ENCODE measurements around the gene CTNNA1. TPM values are rescaled to one million over a fixed set of nuclear protein-coding genes. Genes with fewer than 3 reads are reported as not detected.

The CTNNA1 gene
- total RNA-seq, 1 donor from 2014 or later = 359 TPM

GRCh38 chr5:138964647-138965201, 211.5 kb downstream of the CTNNA1 start:
- Mint-ChIP-seq H3K36me3 (ENCODE audit: low read depth, unreplicated experiment) (peaks cover 11% of the 10 kb centered on the region), H3K4me1 (ENCODE audit: low read depth, unreplicated experiment) (peaks cover 49% of the 10 kb centered on the region), H3K4me3 (ENCODE audit: unreplicated experiment) (no peak overlapping the region), H3K9me3 (ENCODE audit: unreplicated experiment) (no peaks in the 10 kb centered on the region), H3K27me3 (ENCODE audit: low read depth, unreplicated experiment) (peaks cover 2% of the 10 kb centered on the region), H3K27ac (ENCODE audit: unreplicated experiment) (no peak overlapping the region)
- H3K27ac ChIP-seq (ENCODE audit: low read depth, low read length) = no peak overlapping the region
- H3K4me1 ChIP-seq (ENCODE audit: insufficient read depth, low read length) = peaks cover 4% of the 10 kb centered on the region
- no peaks in the 10 kb centered on the region for H3K27me3 ChIP-seq (ENCODE audit: insufficient read depth, low read length)
- H3K9me3 ChIP-seq (ENCODE audit: insufficient read depth, low read depth, low read length) = no peaks in the 10 kb centered on the region
- H3K9ac ChIP-seq (ENCODE audit: low read length) = no peak overlapping the region
- H3K4me3 ChIP-seq (ENCODE audit: insufficient read depth, low read depth, low read length) = no peak overlapping the region
- no peak for FAIRE-seq
- no peak overlapping the region for H2AFZ ChIP-seq (ENCODE audit: low read depth, low read length)
- H4K20me1 ChIP-seq (ENCODE audit: insufficient read depth, low read length) = peaks cover 5% of the 10 kb centered on the region
- H3K4me2 ChIP-seq (ENCODE audit: low read length) = no peak overlapping the region
- DNase-seq (ENCODE audit: low read depth) = no peak
- H3K79me2 ChIP-seq (ENCODE audit: insufficient read depth, low read length) = peaks cover 2% of the 10 kb centered on the region
- no peaks in the 10 kb centered on the region for H3K36me3 ChIP-seq (ENCODE audit: insufficient read depth, low read length)
- no peak for TF ChIP-seq CTCF (IDR thresholded peaks at IDR 0.05; ENCODE audit: insufficient read depth, low read depth, low read length)
- TF ChIP-seq EZH2 (IDR thresholded peaks at IDR 0.05; ENCODE audit: insufficient read depth, low read length) = no peak

DNA sequence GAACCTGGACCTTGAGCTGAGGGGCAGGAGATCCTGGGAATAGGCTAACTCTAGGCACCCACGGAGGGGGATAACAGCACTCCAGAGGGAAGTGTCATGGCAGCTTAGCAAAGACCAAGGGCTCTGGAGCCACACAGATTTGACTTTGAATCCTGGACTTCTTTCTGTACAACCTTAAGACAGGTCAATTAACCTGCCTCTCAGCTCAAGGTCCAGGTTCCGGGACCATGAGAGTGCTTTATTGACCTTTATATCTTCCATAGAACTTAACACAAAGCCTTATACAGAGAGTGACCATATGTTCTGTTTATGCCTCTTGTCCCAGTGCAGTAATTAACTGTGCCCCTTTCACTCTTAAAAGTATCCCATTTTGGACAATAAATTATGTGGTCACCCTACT, 212.4 kb downstream of the CTNNA1 start:
- H3K36me3 Mint-ChIP-seq (ENCODE audit: low read depth, unreplicated experiment) = peaks cover 11% of the 10 kb centered on the region
- Histone ChIP-seq H3K36me3 (ENCODE audit: insufficient read depth, low read length) (no peaks in the 10 kb centered on the region), H3K27ac (ENCODE audit: low read depth, low read length) (no peak overlapping the region), H3K4me1 (ENCODE audit: insufficient read depth, low read length) (peaks cover 4% of the 10 kb centered on the region), H3K9me3 (ENCODE audit: insufficient read depth, low read depth, low read length) (no peaks in the 10 kb centered on the region), H4K20me1 (ENCODE audit: insufficient read depth, low read length) (peaks cover 5% of the 10 kb centered on the region), H3K27me3 (ENCODE audit: insufficient read depth, low read length) (no peaks in the 10 kb centered on the region), H3K4me3 (ENCODE audit: insufficient read depth, low read depth, low read length) (no peak overlapping the region), H2AFZ (ENCODE audit: low read depth, low read length) (no peak overlapping the region), H3K79me2 (ENCODE audit: insufficient read depth, low read length) (peaks cover 2% of the 10 kb centered on the region), H3K4me2 (ENCODE audit: low read length) (no peak overlapping the region), H3K9ac (ENCODE audit: low read length) (no peak overlapping the region)
- no peak overlapping the region for H3K4me3 Mint-ChIP-seq (ENCODE audit: unreplicated experiment)
- H3K9me3 Mint-ChIP-seq (ENCODE audit: unreplicated experiment) = no peaks in the 10 kb centered on the region
- no peak for FAIRE-seq
- H3K27ac Mint-ChIP-seq (ENCODE audit: unreplicated experiment) = no peak overlapping the region
- TF ChIP-seq CTCF (IDR thresholded peaks at IDR 0.05; ENCODE audit: insufficient read depth, low read depth, low read length) (no peak), EZH2 (IDR thresholded peaks at IDR 0.05; ENCODE audit: insufficient read depth, low read length) (no peak)
- H3K27me3 Mint-ChIP-seq (ENCODE audit: low read depth, unreplicated experiment) = peaks cover 2% of the 10 kb centered on the region
- peaks cover 49% of the 10 kb centered on the region for H3K4me1 Mint-ChIP-seq (ENCODE audit: low read depth, unreplicated experiment)
- no peak for DNase-seq (ENCODE audit: low read depth)

- no peaks in the 10 kb centered on the region for H3K27me3 ChIP-seq (ENCODE audit: insufficient read depth, low read length)
- Mint-ChIP-seq H3K27ac (ENCODE audit: unreplicated experiment) (no peak overlapping the region), H3K4me3 (ENCODE audit: unreplicated experiment) (no peak overlapping the region), H3K9me3 (ENCODE audit: unreplicated experiment) (no peaks in the 10 kb centered on the region), H3K36me3 (ENCODE audit: low read depth, unreplicated experiment) (peaks cover 11% of the 10 kb centered on the region), H3K4me1 (ENCODE audit: low read depth, unreplicated experiment) (peaks cover 42% of the 10 kb centered on the region), H3K27me3 (ENCODE audit: low read depth, unreplicated experiment) (peaks cover 2% of the 10 kb centered on the region)
- no peak overlapping the region for H3K27ac ChIP-seq (ENCODE audit: low read depth, low read length)
- H3K9ac ChIP-seq (ENCODE audit: low read length) = no peak overlapping the region
- peaks cover 4% of the 10 kb centered on the region for H3K4me1 ChIP-seq (ENCODE audit: insufficient read depth, low read length)
- no peaks in the 10 kb centered on the region for H3K9me3 ChIP-seq (ENCODE audit: insufficient read depth, low read depth, low read length)
- no peak overlapping the region for H3K4me2 ChIP-seq (ENCODE audit: low read length)
- DNase-seq (ENCODE audit: low read depth) (no peak), FAIRE-seq (no peak)
- H4K20me1 ChIP-seq (ENCODE audit: insufficient read depth, low read length) = peaks cover 5% of the 10 kb centered on the region
- H3K4me3 ChIP-seq (ENCODE audit: insufficient read depth, low read depth, low read length) = no peak overlapping the region
- H2AFZ ChIP-seq (ENCODE audit: low read depth, low read length) = no peak overlapping the region
- peaks cover 2% of the 10 kb centered on the region for H3K79me2 ChIP-seq (ENCODE audit: insufficient read depth, low read length)
- no peak for TF ChIP-seq CTCF (IDR thresholded peaks at IDR 0.05; ENCODE audit: insufficient read depth, low read depth, low read length)
- H3K36me3 ChIP-seq (ENCODE audit: insufficient read depth, low read length) = no peaks in the 10 kb centered on the region
Observed at GRCh38 chr5:138966236-138966985, 213.2 kb downstream of the CTNNA1 start.

All from astrocyte (in vitro differentiated cells and primary cell).